Measurements from ENCODE around the gene GALR2.
"Not testable (repeated sequence)": the region's sequence is repeated elsewhere in the genome, so short reads cannot be mapped to it uniquely, and the experiment has no call there.

Gene GALR2

DNA sequence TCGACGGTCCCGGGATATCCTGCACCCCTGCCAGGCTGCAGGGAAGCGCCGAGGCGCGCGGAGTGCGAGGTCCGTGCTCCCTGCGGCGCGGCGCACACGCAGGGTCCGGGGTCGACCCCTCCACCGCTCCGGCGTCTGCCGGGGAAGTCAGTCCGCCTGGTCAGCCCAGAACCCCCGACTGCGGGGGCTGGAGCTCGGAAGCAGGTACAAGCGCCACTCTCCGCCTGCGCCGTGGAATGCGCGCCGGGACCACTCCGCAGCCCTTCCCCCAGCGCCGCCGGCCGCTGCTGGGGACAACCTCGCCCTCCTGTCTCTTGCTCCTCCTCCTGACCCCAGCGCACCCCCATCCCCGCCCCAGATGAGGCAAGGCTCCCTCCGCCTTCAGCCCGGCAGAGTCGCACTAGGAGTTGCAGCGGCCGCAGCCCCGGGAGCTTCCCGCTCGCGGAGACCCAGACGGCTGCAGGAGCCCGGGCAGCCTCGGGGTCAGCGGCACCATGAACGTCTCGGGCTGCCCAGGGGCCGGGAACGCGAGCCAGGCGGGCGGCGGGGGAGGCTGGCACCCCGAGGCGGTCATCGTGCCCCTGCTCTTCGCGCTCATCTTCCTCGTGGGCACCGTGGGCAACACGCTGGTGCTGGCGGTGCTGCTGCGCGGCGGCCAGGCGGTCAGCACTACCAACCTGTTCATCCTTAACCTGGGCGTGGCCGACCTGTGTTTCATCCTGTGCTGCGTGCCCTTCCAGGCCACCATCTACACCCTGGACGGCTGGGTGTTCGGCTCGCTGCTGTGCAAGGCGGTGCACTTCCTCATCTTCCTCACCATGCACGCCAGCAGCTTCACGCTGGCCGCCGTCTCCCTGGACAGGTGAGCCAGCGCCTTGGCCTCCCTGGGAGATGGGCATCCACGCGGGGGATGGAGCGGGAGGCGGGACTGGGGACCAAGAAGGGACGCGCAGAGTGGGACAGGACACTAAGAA lies at the start of gene GALR2:
Gene GALR2, plus strand, starts transcription at position 392 of the 974 bp plus-strand sequence. Its CDS starts 103 bp downstream, at position 495.
- peak; percentile 31 for DNase-seq

DNA sequence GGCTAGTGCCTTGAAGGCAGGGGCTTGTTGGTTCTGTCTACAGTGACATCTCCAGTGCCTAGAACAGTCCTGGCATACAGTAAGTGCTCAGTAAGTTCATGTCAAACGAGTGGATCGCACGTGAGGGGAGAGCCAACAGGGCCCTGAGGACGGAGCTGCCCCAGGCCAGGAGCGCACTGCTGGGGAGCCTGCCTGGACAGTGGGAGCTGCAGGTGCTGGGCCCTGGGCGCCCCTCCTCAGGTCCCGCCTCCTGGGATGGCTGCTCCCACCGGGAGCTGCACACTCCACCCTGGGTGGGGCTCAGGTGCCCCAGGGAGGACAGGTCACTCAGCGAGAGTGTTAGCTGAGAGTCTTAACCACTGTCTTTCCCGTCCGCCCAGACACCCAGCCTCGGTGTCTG lies 49.3 kb upstream of the GALR2 start:
- no peak for DNase-seq

DNA sequence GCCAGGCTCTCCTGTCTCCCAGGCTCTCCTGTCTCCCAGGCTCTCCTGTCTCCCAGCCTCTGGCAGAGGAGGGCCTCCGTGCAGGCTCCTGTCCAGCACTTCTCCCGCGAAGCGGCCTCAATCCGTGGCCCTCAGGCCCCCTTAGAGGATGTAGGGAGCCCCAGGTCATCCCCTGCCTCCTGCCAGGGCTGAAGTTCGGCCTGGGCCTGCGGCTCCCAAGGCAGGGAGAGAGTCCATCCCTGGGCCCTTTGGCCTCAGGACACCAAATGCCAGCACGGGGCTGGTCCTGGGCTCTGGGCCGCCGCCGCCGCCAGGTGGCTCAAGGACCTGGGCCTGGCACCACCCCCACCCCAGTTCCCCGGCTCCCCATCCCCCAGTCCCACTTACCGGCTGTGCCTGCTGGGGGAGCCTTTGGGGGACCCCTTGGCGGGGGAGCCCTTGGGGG lies 47.8 kb upstream of the GALR2 start:
- no peak for DNase-seq

GRCh38 chr17:76027159-76027839 lies 47.3 kb upstream of the GALR2 start, which contains the start of gene EVPL:
Gene EVPL, minus strand, starts transcription at chr17:76027306. Its CDS starts 108 bp downstream, at chr17:76027198.
- DNase-seq, result no peak

DNA sequence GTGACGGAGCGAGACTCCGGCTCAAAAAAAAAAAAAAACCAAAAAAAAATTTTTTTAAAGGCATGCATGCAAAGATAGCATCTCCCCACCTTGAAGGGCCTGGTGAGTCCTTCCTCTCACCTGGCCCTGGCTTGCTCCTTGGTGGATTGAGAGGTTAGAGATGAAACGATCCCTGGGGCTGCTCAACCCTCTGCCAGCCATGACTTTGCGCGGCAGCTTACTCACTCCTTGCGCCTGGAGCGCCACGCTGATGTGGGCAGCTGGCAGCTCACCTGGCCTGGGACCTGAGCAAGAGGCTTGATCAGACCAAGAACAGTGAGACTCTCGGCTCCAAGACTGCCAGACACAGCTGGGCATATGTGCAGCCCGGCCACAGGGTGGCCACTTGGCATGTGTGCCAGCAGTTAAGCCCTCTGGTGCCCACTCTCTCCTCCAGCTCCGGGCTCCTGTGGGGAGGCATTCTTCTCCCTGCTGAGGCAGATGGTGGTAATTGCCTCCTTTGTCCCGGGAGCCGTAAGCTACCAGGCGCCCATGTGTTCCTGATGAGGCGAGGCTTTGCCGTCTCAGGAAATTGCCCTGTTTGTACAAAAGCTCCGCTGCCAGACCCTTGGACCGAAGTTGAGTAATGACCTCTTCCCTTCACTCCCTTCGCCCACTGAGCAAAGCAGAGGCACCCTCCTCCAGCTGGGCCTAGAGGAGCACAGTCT lies 42.4 kb upstream of the GALR2 start:
- no peak for DNase-seq

DNA sequence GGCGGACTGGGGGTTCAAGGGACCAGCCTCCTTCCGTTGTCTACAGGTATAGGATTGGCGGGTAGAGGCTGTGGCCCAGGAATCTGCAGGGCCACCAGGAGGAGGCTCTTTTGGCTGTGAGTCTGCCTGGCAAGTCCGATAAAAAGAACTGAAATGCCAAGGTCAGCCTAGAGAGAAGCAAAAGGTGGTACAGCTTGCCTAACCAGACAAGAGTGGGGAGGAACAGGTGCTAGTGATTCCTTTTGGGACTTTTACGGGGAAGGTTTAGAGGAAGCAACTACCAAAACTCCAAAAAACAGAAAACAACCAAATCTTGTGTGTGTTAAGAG lies 41.8 kb upstream of the GALR2 start:
- DNase-seq, result no peak

GRCh38 chr17:76033139-76033538 lies 41.4 kb upstream of the GALR2 start:
- DNase-seq, result no peak

DNA sequence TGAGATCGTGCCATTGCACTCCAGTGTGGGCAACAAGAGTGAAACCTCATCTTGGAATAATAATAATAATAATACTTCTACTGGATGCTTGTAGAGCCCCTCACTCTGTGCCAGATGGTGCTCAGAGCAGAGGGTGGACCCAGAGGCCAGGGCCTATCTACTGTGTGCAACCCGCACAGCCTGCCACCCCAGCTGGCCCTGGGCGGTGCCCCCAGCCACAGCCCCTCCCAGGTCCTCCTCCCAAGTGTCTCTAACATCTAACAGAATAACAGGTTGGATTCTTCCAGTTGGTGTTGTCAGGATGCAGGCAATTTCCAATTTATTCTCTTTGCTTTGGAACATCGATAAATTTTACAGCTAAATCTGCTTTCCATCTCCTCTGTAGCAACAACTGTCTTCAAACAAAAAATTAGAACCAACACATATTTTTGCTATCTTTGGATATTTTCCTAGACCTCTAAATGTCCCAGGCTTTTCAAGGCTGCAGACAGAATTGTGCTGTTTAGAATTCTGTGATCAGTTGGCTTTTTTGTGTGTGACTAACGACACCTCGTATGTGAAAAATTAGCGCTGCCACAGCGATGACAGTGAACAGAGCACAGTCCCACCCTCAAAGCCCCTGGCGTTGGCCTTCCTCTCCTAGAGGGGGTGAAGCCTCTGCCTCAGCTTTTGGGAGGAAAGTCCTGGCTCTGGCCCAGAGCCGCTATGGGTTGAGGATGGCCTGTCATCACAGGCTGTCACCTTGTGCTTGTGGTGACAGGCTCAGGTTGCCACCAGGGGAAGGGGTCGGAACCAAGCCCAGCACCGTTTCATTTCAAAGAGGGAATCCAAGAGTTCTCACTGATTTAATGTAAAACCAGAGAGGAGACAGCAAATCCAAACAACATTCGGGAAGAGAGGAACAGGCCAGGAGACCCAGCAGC lies 39.9 kb upstream of the GALR2 start:
- no peak for DNase-seq

GRCh38 chr17:76036497-76037261 lies 37.9 kb upstream of the GALR2 start:
- DNase-seq, result no peak

GRCh38 chr17:76038050-76038449 lies 36.5 kb upstream of the GALR2 start:
- DNase-seq, result no peak

DNA sequence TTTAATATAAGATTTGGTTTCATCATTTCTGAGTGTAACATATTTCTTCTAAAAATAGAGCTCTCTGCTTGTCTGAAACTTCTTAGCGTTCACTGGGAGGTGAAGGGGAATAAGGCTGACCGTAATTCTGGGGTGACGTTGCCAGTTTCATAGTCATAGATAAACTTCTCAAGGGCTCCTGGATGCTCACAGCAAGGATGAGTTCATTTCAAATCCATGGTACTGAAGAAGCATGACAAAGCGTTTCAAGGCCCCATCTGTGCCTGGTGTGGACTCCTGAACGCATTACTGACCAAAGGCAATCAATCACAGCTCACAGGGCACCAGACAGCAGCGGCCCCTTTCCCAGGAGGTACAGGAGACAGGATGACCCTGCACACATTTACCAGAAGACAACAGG lies 35.5 kb upstream of the GALR2 start:
- DNase-seq, result no peak

DNA sequence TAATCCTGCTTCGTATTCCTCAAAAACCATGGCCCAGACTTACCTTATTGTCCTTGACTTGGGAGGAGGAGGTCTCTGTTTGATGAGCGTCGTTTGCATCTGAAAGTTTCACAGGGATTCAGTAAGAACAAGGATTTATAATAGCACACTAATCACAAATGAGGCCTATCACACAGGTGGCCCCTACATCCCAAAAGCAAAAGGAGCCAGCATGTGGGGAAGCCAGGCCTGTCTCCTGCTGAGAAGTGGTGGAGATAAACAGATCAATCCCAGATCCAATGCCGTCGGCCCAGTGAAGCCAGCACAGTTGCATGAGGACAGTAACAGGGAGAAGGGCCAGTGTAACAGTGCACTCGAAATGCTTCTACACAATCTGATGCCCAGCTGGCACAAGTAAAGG lies 34.2 kb upstream of the GALR2 start:
- DNase-seq, result no peak

DNA sequence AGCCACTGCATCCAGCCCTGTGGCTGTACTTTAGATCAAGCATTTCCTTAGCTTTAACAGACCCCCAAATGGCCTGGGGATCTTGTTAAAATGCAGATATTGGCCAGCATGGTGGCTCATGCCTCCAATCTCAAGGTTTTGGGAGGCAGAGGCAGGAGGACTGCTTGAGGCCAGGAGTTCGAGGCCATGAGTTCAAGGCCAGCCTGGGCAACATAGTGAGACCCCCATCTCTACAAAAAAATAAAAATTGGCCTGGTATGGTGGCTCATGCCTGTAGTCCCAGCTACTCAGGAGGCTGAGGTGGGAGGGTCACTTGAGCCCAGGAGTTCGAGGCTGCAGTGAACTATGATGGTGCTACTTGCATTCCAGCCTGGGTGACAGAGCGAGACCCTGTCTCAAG lies 31.7 kb upstream of the GALR2 start:
- DNase-seq, result not testable (repeated sequence)

- not testable (repeated sequence) for DNase-seq
Observed at GRCh38 chr17:76044475-76045007, 30.0 kb upstream of the GALR2 start.

GRCh38 chr17:76046064-76046463 lies 28.5 kb upstream of the GALR2 start:
- no peak for DNase-seq

- DNase-seq, result no peak
Observed at GRCh38 chr17:76048025-76048605, 26.5 kb upstream of the GALR2 start.

GRCh38 chr17:76048711-76049110 lies 25.9 kb upstream of the GALR2 start:
- DNase-seq, result no peak

- no peak for DNase-seq
Observed at GRCh38 chr17:76049239-76049638, 25.3 kb upstream of the GALR2 start.

- no peak for DNase-seq
Observed at GRCh38 chr17:76049836-76050537, 24.6 kb upstream of the GALR2 start.

Measured in activated CD4-positive, alpha-beta T cell treated with anti-CD3 and anti-CD28 coated beads for 48 hours (primary cell).